Measurements from ENCODE around the gene MET. TPM values are rescaled to one million over a fixed set of nuclear protein-coding genes. Genes with fewer than 3 reads are reported as not detected.
A peak's percentile ranks its signal among the peaks of the same experiment; 100 is the strongest.

Gene MET
- total and polyA plus RNA-seq, 2 of the 13 experiments (the other 11 are each of a cell fraction or from before 2014, with no cell fraction given): 21.8 to 31.5 TPM

DNA sequence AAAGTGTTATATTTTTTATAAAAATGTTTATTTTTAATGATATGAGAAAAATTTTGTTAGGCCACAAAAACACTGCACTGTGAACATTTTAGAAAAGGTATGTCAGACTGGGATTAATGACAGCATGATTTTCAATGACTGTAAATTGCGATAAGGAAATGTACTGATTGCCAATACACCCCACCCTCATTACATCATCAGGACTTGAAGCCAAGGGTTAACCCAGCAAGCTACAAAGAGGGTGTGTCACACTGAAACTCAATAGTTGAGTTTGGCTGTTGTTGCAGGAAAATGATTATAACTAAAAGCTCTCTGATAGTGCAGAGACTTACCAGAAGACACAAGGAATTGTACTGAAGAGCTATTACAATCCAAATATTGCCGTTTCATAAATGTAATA is 125.6 kb downstream of the MET start:
- H3K9ac ChIP-seq (ENCODE audit: insufficient read depth, low read depth, low read length): no peak overlapping the region
- H3K4me1 ChIP-seq (ENCODE audit: insufficient read depth, low read length): peaks cover 33% of the 10 kb centered on the region
- intact Hi-C loops (cut with micrococcal nuclease; ENCODE audit: unreplicated experiment) (no loop called here), in situ Hi-C loops (cut with HindIII; ENCODE audit: extremely low pct_ligation_motif_present, low pct_unique_long_range_greater_than_20kb) (no loop called here)
- TF ChIP-seq, protein P1, sequence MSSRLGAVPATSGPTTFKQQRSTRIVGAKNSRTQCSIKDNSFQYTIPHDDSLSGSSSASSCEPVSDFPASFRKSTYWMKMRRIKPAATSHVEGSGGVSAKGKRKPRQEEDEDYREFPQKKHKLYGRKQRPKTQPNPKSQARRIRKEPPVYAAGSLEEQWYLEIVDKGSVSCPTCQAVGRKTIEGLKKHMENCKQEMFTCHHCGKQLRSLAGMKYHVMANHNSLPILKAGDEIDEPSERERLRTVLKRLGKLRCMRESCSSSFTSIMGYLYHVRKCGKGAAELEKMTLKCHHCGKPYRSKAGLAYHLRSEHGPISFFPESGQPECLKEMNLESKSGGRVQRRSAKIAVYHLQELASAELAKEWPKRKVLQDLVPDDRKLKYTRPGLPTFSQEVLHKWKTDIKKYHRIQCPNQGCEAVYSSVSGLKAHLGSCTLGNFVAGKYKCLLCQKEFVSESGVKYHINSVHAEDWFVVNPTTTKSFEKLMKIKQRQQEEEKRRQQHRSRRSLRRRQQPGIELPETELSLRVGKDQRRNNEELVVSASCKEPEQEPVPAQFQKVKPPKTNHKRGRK (CRISPR knock-in tag; IDR thresholded peaks at IDR 0.05): no peak
- no peak for TF ChIP-seq HDAC2 (CRISPR knock-in tag; IDR thresholded peaks at IDR 0.05)
- no peak for TF ChIP-seq HNF4G (IDR thresholded peaks at IDR 0.05; ENCODE audit: borderline replicate concordance, low read depth, low read length)
- no peak for TF ChIP-seq HNF4G (CRISPR knock-in tag; IDR thresholded peaks at IDR 0.05; ENCODE audit: borderline replicate concordance, low read depth)
- TF ChIP-seq MYC (CRISPR knock-in tag; IDR thresholded peaks at IDR 0.05; ENCODE audit: borderline replicate concordance): no peak
- no peak for TF ChIP-seq ZNF326 (CRISPR knock-in tag; IDR thresholded peaks at IDR 0.05; ENCODE audit: borderline replicate concordance)
- no peaks in the 10 kb centered on the region for H4K20me1 ChIP-seq (ENCODE audit: insufficient read depth, low read length)
- H3K4me3 ChIP-seq (replicated peaks in 1 of 3; ENCODE audit: insufficient read depth in 1 of 3, low read depth in 2 of 3, low read length in 3 of 3): no peak overlapping the region
- WGBS (ENCODE audit: low lambda C conversion rate): 91% methylated on average over 2 of the region's 2 CpGs
- FAIRE-seq (no peak), ATAC-seq (no peak), DNase-seq (ENCODE audit: low spot score) (no peak)
- H2AFZ ChIP-seq (ENCODE audit: low read length): no peak overlapping the region
- no peaks in the 10 kb centered on the region for H3K79me2 ChIP-seq (ENCODE audit: insufficient read depth, low read length)
- ChIA-PET CTCF (ENCODE audit: low intra/inter-chr PET ratio, low total read pairs) (no interaction called here), POLR2A (no interaction called here)
- BruUV-seq (replicated peaks): no TSS peak
- H3K27me3 ChIP-seq (ENCODE audit: control insufficient read depth in 1 of 2, insufficient read depth in 2 of 2, low read length in 2 of 2): no peaks in the 10 kb centered on the region
- H3K9me3 ChIP-seq (ENCODE audit: low read length): no peaks in the 10 kb centered on the region
- peaks cover 0 to 15% of the 10 kb centered on the region in 2 experiments; a peak in 4 of 5 replicates for H3K36me3 ChIP-seq (replicated peaks in 1 of 2; ENCODE audit: control insufficient read depth in 1 of 2, insufficient read depth in 2 of 2, low read length in 2 of 2)
- H3K27ac ChIP-seq (ENCODE audit: extremely low read length, insufficient read depth, low read length): no peak overlapping the region
- no peak overlapping the region for H3K4me2 ChIP-seq (ENCODE audit: low read depth, low read length)

DNA sequence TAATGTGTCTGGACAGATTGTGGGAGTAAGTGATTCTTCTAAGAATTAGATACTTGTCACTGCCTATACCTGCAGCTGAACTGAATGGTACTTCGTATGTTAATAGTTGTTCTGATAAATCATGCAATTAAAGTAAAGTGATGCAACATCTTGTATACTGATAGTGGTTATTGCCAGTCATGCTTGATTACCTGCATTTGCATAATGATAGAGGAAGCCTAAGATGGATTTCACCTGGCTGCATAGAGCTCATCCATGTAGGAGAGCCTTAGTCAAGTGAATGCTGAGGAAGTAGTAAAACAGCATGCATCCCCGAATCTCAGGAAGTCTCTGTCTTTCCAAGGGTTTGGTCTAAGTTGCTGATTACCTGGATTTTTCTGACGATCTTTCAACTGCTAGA is 126.2 kb downstream of the MET start:
- no peak overlapping the region for H2AFZ ChIP-seq (ENCODE audit: low read length)
- TF ChIP-seq CEBPB (IDR thresholded peaks at IDR 0.05; ENCODE audit: borderline replicate concordance, low read depth, low read length) (peak; percentile 24; the same call in 1 of the 2 replicates), ZNF382 (CRISPR knock-in tag; IDR thresholded peaks at IDR 0.05; ENCODE audit: borderline replicate concordance) (no peak)
- H3K9ac ChIP-seq (ENCODE audit: insufficient read depth, low read depth, low read length): no peak overlapping the region
- no peaks in the 10 kb centered on the region for H3K27me3 ChIP-seq (ENCODE audit: control insufficient read depth in 1 of 2, insufficient read depth in 2 of 2, low read length in 2 of 2)
- ATAC-seq (no peak), DNase-seq (ENCODE audit: low spot score) (no peak), FAIRE-seq (no peak)
- H3K27ac ChIP-seq (ENCODE audit: extremely low read length, insufficient read depth, low read length): no peak overlapping the region
- WGBS (ENCODE audit: low lambda C conversion rate): 98% methylated on average over 3 of the region's 3 CpGs
- no peaks in the 10 kb centered on the region for H3K79me2 ChIP-seq (ENCODE audit: insufficient read depth, low read length)
- no peaks in the 10 kb centered on the region for H4K20me1 ChIP-seq (ENCODE audit: insufficient read depth, low read length)
- ChIA-PET POLR2A (no interaction called here), CTCF (ENCODE audit: low intra/inter-chr PET ratio, low total read pairs) (no interaction called here)
- no peak overlapping the region for H3K4me3 ChIP-seq (replicated peaks in 1 of 3; ENCODE audit: insufficient read depth in 1 of 3, low read depth in 2 of 3, low read length in 3 of 3)
- H3K4me1 ChIP-seq (ENCODE audit: insufficient read depth, low read length): peaks cover 39% of the 10 kb centered on the region
- no TSS peak for BruUV-seq (replicated peaks)
- intact Hi-C loops (cut with micrococcal nuclease; ENCODE audit: unreplicated experiment) (no loop called here), in situ Hi-C loops (cut with HindIII; ENCODE audit: extremely low pct_ligation_motif_present, low pct_unique_long_range_greater_than_20kb) (no loop called here)
- no peak overlapping the region for H3K4me2 ChIP-seq (ENCODE audit: low read depth, low read length)
- peaks cover 0 to 15% of the 10 kb centered on the region in 2 experiments; a peak in 4 of 5 replicates for H3K36me3 ChIP-seq (replicated peaks in 1 of 2; ENCODE audit: control insufficient read depth in 1 of 2, insufficient read depth in 2 of 2, low read length in 2 of 2)
- no peaks in the 10 kb centered on the region for H3K9me3 ChIP-seq (ENCODE audit: low read length)

Data from HepG2 (cell line).